Inflammatory macrophage treated with lipopolysaccharide for 4 hours (primary cell): Measurements from ENCODE around the gene FARSA.
A peak's percentile ranks its signal among the peaks of the same experiment; 100 is the strongest.
"Not testable (repeated sequence)": the region's sequence is repeated elsewhere in the genome, so short reads cannot be mapped to it uniquely, and the experiment has no call there.

Experiments used
- DNase-seq: peaks from one replicate; pipeline ENCODE4 v3.0.0-alpha.2; 2020

The FARSA gene

GRCh38 chr19:12933287-12934072 is at the start of gene FARSA:
FARSA (minus strand) TSS chr19:12933711; CDS start chr19:12933696, 15 bp downstream.
- DNase-seq, result peak; percentile 94

- DNase-seq, result no peak
Observed at GRCh38 chr19:12983091-12983490, 49.6 kb upstream of the FARSA start.

GRCh38 chr19:12982648-12983047 is 49.1 kb upstream of the FARSA start:
- DNase-seq, result no peak

GRCh38 chr19:12979974-12980373 is 46.5 kb upstream of the FARSA start:
- DNase-seq, result no peak

- not testable (repeated sequence) for DNase-seq
Observed at GRCh38 chr19:12976109-12976508, 42.6 kb upstream of the FARSA start.

- DNase-seq, result no peak
Observed at GRCh38 chr19:12975221-12975741, 41.8 kb upstream of the FARSA start.

- peak; percentile 29 for DNase-seq
Observed at GRCh38 chr19:12974301-12975220, 41.0 kb upstream of the FARSA start.

GRCh38 chr19:12973236-12973635 is 39.7 kb upstream of the FARSA start:
- no peak for DNase-seq

GRCh38 chr19:12970070-12970820 is 36.7 kb upstream of the FARSA start:
- DNase-seq, result no peak

GRCh38 chr19:12969292-12969988 is 35.9 kb upstream of the FARSA start, which contains the start of gene DAND5:
DAND5 (plus strand) TSS chr19:12969576; CDS start chr19:12969661, 85 bp downstream.
- DNase-seq, result no peak

- DNase-seq, result no peak
Observed at GRCh38 chr19:12967907-12968306, 34.4 kb upstream of the FARSA start.

GRCh38 chr19:12965812-12966135 is 32.3 kb upstream of the FARSA start:
- no peak for DNase-seq

GRCh38 chr19:12965017-12965811 is 31.7 kb upstream of the FARSA start:
- peak; percentile 67 for DNase-seq

GRCh38 chr19:12959481-12959880 is 26.0 kb upstream of the FARSA start:
- DNase-seq, result no peak

- not testable (repeated sequence) for DNase-seq
Observed at GRCh38 chr19:12957389-12957952, 24.0 kb upstream of the FARSA start.

- peak; percentile 75 for DNase-seq
Observed at GRCh38 chr19:12956446-12957388, 23.2 kb upstream of the FARSA start, which contains the start of gene GADD45GIP1. GADD45GIP1 (minus strand) TSS chr19:12957223; CDS start chr19:12957212, 11 bp downstream.

GRCh38 chr19:12955996-12956395 is 22.5 kb upstream of the FARSA start:
- DNase-seq, result no peak

GRCh38 chr19:12955575-12955974 is 22.1 kb upstream of the FARSA start:
- not testable (repeated sequence) for DNase-seq

- DNase-seq, result no peak
Observed at GRCh38 chr19:12954612-12954962, 21.1 kb upstream of the FARSA start.
